ENCODE results near the gene MTA1.

Gene MTA1

DNA sequence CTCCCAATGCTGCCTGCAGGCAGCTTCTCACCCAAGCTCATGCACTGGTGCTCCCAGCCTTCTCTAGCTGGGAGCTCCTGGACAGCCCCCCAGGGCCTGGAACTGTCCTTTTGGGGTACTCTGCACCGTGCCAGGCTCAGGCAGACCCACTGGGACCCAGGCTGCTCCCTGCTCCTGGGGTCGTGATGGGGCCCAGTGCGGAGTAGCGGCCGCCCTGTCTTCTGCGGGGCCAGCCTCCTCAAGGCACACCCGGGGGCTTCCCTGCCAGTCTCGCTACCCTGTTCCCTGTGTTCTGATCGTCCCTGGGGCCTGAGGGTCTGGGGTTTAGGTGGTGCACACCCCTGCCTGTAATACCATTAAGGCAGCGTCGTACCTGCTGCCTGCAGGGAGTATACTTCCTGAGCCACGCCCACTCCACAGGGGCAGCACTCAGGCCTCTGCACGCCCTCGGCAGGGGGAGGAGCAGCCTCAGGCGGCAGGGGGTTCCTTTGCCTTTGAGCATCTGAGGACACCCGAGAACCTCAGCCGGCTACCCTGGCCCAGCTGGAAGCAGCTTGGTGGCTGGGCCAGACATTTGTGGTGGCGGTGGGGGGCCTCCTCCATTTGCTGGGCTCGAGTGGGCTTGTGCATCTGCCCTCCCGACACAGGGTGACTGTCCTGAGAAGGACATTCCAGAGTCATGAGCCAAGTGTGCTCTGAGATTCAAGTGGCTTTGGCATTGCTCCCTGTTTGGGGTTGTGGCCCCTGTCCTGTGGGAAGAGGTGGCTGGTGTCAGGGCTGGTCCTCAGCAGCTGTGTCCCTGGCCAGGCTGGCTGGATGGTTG lies 45.8 kb downstream of the MTA1 start:
- no peak for DNase-seq (ENCODE audit: low spot score)

GRCh38 chr14:105466531-105467248 lies 47.1 kb downstream of the MTA1 start:
- no peak for DNase-seq (ENCODE audit: low spot score)

DNA sequence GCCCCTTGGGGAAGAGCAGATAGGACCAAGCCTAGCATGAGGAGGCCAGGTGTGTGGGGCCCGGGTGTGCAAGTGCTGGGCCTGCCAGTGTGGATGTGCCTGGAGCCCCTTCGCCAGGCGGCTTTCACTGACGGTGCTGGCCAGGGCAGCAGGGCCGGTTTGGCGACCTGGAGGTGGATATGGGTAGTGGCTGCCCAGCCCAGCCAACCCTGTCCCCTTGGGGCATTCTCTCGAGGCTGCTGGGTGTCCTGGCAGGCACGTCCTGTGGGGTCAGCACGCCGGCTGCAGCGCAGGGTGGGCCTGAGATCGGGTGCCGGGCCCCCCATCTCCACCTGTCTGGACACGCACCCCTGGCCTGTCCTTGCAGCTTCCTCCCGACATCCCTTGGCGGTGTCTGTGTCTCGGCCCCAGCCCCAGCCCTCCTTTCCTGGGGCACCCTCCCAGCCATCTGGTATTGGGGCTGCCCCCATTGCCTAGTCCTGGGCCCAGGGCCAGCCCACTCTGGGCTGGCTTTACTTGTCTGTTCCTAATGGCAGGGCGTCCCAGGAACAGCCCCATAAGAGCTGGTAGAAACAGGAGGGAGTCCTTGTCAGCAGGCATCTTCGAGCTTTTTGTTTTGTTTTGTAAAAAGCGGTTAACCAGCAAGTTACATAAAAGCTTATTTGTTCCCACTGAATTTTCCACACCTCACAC lies 47.8 kb downstream of the MTA1 start:
- no peak for DNase-seq (ENCODE audit: low spot score)

DNA sequence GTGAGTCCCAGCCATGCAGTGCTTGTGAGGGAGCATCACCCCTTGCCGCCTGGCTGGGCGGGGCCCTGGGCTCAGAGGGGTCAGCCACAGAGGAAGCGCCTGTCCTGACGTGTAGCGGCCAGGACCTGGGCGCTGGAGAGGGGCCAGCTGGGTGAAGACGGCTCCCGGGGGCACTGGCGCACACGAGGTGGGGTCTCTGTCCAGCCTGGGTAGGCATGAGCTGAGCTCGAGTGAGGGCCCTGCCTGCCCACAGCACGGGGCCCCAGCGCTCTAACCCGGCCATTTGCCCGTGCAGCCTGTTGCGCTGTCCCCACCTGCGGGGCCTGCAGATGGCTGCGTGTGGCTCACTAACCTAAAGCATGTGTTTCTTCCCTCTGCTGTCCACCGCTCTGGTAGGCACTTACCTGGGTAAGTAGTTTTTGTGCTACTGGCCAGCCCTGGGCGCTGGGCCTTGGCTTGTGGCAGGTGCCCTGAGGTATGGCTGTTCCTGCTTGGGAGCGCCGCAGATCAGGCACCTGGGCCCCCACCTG lies 48.4 kb downstream of the MTA1 start:
- DNase-seq (ENCODE audit: low spot score) = no peak

GRCh38 chr14:105468621-105469241 lies 49.1 kb downstream of the MTA1 start:
- DNase-seq (ENCODE audit: low spot score) = no peak

DNA sequence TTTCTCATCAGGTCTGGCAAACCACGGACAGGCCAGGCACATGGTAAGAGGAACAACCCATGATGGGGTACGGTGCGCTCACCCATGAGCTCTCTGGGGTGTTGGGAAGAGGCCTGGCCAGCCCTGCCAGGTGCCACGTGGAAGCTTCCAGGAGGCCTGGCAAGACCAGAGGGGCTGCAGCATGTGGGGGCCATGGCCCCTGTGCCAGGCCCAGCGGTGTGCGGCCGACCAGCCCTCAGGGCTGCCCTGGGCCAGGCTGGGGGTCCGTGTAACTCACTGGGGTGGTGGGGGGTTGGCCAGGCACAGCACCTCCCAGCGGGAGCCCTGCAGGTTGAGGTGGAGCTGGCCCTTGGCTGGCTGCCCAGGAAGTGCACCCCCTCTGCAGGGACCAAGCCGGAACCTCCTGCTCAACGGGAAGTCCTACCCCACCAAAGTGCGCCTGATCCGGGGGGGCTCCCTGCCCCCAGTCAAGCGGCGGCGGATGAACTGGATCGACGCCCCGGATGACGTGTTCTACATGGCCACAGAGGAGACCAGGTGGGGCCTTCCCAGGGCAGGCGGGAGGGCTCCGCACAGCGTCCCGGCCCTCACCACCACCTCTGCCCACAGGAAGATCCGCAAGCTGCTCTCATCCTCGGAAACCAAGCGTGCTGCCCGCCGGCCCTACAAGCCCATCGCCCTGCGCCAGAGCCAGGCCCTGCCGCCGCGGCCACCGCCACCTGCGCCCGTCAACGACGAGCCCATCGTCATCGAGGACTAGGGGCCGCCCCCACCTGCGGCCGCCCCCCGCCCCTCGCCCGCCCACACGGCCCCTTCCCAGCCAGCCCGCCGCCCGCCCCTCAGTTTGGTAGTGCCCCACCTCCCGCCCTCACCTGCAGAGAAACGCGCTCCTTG lies 50.1 kb downstream of the MTA1 start:
- no peak for DNase-seq (ENCODE audit: low spot score)

DNA sequence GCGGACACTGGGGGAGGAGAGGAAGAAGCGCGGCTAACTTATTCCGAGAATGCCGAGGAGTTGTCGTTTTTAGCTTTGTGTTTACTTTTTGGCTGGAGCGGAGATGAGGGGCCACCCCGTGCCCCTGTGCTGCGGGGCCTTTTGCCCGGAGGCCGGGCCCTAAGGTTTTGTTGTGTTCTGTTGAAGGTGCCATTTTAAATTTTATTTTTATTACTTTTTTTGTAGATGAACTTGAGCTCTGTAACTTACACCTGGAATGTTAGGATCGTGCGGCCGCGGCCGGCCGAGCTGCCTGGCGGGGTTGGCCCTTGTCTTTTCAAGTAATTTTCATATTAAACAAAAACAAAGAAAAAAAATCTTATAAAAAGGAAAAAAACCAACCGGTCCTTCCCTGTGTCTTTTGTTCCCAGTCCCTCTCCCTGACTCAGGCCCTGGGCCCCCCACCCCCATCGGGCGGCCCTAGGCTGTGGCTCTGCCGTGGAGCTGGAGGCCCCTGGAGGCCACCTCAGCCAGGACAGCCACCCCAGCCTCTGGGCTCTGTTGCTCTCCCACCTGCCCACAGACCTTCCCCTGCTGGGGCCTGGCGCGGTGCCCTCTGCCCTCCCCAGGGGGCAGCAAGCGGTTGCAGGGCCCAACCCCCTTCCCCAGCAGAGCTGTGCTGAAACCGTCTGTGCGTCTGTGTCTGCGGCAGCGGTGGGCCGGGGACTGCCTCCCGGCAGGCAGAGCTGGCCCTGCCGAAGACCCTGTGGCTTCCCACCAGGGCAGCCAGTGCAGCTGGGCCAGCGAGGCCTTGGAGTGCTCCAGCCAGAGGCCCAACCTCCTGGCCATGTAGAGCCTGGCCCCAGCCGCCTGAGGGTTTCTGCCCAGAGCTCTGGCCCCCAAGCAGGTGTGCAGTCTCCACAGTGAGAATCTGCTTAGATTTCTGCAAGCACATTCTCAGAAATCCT lies 51.0 kb downstream of the MTA1 start:
- no peak for DNase-seq (ENCODE audit: low spot score)

DNA sequence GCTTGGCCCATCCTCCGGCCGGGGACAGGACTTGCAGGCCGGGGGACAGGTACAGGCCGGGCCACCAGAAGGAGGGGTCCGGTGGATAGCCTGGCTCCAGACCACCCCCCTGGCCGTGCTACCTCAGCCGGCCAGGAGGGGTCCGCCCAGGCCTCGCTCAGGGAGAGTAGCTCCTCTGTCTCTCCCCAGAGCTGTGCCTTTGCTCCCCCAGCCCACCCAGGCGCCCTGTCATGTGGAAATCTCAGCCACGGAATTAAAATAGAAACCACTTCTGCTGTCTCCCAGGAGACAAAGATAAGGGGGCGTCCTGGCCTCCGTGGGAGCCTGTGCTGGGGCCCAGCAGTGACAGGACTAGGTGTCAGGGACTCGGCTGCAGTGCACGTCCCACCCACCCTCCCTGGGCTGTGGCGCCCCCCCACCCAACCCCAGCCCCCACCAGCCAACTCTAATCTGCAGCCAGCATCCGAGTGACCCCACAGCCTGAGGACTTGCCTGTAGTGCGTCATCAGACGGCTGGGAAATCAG lies 51.7 kb downstream of the MTA1 start:
- DNase-seq (ENCODE audit: low spot score) = no peak

DNA sequence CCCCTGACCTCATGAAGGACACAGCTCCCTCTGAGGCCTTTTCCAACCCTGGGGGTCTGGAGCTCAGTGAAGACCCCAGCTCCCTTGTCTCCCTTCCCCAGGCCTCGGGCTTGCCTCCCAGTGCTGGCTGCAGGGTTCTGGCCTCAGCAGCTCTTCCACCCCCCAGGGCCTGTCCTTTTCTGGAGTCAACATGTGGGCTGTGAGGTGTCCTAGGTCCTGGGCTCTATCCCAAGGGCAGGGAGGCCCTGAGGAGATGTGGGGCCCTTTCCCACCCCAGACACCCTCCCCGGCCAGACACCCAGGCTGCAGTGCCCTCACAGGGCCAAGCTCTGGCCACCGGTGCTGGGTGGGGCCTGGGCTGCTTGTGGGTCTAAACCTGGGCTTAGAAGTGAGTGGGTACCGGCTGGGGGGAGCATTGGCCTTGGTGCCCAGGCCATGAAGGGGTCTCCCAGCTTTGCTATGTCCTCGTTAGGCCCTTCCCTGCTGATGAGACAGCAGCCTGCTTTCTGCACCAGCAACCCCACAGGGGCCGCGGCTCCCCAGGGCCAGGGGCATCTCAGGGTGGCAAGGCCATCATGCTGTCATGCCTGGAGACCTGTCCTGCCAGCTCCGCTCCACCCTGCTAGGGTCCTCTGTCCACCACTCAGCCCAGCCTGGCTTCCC lies 52.3 kb downstream of the MTA1 start:
- DNase-seq (ENCODE audit: low spot score) = no peak

DNA sequence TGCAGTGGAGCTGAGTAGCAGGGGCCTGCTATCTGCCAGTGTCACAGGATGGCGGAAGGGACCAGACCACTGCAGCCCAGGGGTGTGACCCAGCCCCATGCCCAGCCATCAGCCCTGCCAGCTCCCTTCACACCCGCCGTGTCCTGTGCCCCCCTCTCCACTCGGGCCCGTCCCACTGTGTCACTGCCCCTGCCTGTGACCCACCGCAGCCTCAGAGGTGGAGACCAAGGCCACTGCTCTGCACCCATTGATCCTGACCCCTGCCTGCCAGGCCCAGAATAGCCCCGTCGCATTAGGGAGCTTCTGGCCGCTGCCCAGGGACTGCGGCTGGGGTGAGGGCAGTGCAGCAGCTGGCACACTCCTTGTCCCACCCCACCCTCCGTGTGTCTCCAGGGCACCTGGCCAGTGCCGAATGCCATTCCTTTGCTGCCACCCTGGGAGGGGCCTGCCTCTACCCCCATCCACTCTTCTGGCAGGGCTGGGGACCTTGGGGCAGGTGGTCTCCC lies 52.9 kb downstream of the MTA1 start:
- DNase-seq (ENCODE audit: low spot score) = no peak

DNA sequence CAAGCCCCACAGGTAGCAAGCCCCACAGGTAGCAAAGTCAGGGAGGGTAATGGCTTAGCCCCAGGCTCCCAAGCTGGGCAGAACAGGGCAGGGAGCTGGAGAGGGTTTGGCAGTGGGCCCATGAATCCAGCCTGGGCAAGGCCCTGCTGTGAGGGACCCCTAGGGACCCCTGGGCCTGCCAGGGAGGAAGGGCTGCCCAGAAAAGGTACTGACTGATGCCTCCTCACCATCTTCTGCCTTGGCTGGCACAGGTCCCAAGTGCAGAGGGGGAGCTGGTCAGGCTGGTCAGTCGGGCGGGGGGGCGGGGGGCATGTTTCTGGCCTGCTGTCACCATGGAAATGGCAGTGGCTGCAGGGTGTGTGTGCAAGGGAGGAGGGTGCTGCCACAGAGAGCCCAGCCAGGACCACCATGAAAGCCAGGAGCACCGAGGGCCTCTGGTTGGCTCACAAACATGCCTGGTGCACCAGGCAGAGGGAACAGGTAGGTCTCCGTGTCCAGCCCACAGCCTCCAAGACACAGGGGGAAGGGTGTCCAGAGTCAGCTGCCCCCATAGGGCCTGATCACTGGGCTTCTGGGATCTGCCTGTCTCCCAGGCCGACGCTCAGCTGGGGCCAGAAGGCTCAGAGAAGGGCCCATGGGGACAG lies 53.5 kb downstream of the MTA1 start:
- no peak for DNase-seq (ENCODE audit: low spot score)

- DNase-seq (ENCODE audit: low spot score) = peak; percentile 86
Observed at GRCh38 chr14:105473677-105474482, 54.3 kb downstream of the MTA1 start.

- DNase-seq (ENCODE audit: low spot score) = peak; percentile 94
Observed at GRCh38 chr14:105474483-105475268, 55.0 kb downstream of the MTA1 start, which contains the start of gene CRIP2. TSS of gene CRIP2 (plus strand) at chr14:105474821. CDS start at chr14:105474863, 42 bp downstream.

GRCh38 chr14:105475269-105476096 lies 55.9 kb downstream of the MTA1 start:
- no peak for DNase-seq (ENCODE audit: low spot score)

DNA sequence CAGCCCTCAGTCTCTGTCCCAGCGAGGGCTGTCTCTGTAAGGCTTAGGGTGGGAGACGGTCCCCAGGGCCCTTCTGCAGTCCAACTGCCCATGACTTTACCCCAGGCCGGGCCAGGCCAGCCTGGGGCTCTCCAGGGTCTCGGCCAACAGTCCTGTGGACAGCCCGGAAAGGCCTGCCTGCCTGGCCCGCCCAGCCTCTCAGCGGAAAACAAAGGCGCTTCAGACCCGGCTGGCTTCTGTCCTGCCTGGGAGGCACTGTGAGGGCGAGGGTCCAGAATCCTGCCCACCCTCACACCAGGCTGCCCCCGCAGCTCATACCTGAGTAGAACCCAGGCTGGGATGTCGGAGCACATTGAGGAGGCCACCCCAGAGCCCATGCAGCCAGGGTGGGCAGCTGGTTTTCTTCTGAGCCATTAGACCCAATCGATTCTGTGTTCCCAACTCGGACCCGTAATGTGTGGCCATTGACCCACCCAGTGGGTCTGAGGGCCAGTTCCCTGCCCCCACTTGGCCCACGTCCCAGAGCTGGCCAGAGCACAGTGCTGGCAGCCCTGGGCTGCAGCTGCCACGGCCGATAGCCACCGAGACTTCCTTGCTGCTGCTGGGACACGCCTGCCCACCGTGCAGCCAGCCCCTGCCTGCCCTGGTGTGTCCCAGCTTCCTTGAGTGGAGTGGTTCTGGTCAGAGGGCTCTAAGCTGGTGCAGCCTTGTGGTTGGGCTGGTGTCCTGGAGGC lies 56.6 kb downstream of the MTA1 start:
- DNase-seq (ENCODE audit: low spot score) = no peak
